Measurements from ENCODE around the gene MIA.

MIA gene

GRCh38 chr19:40797963-40798682, 22.8 kb downstream of the MIA start (continued):
- TF ChIP-seq ZNF660 (tag by site-specific recombination; IDR thresholded peaks at IDR 0.05) = no peak
- TF ChIP-seq ZNF433 (tag by site-specific recombination; IDR thresholded peaks at IDR 0.05; ENCODE audit: low read depth) = no peak
- TF ChIP-seq ZNF274 (IDR thresholded peaks at IDR 0.05; ENCODE audit: low read length) = no peak
- TF ChIP-seq ZNF274 (tag by site-specific recombination; IDR thresholded peaks at IDR 0.05; ENCODE audit: borderline replicate concordance) = no peak
- TF ChIP-seq ZNF366 (tag by site-specific recombination; conservative IDR thresholded peaks at IDR 0.05) = no peak
- TF ChIP-seq ZNF529 (tag by site-specific recombination; IDR thresholded peaks at IDR 0.05; ENCODE audit: insufficient replicate concordance) = no peak
- TF ChIP-seq ZBTB21 (tag by site-specific recombination; IDR thresholded peaks at IDR 0.05) = peak; percentile 68
- 0 out of 2 replicates have a peak, but pooled peaks have one; percentile 48 for TF ChIP-seq ZNF280D (tag by site-specific recombination; IDR thresholded peaks at IDR 0.05)
- TF ChIP-seq ZNF677 (tag by site-specific recombination; IDR thresholded peaks at IDR 0.05) = no peak
- TF ChIP-seq ZBTB11 (tag by site-specific recombination; conservative IDR thresholded peaks at IDR 0.05; ENCODE audit: low read depth) = peak; percentile 55
- no peak for TF ChIP-seq SCRT2 (tag by site-specific recombination; IDR thresholded peaks at IDR 0.05)
- peak; percentile 36 for TF ChIP-seq GLIS1 (tag by site-specific recombination; IDR thresholded peaks at IDR 0.05)
- TF ChIP-seq ZNF488 (tag by site-specific recombination; IDR thresholded peaks at IDR 0.05) = no peak
- TF ChIP-seq MZF1 (tag by site-specific recombination; IDR thresholded peaks at IDR 0.05; ENCODE audit: borderline replicate concordance) = peak; percentile 33; the same call in 1 of the 2 replicates
- TF ChIP-seq, protein P1, sequence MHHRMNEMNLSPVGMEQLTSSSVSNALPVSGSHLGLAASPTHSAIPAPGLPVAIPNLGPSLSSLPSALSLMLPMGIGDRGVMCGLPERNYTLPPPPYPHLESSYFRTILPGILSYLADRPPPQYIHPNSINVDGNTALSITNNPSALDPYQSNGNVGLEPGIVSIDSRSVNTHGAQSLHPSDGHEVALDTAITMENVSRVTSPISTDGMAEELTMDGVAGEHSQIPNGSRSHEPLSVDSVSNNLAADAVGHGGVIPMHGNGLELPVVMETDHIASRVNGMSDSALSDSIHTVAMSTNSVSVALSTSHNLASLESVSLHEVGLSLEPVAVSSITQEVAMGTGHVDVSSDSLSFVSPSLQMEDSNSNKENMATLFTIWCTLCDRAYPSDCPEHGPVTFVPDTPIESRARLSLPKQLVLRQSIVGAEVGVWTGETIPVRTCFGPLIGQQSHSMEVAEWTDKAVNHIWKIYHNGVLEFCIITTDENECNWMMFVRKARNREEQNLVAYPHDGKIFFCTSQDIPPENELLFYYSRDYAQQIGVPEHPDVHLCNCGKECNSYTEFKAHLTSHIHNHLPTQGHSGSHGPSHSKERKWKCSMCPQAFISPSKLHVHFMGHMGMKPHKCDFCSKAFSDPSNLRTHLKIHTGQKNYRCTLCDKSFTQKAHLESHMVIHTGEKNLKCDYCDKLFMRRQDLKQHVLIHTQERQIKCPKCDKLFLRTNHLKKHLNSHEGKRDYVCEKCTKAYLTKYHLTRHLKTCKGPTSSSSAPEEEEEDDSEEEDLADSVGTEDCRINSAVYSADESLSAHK (tag by site-specific recombination; IDR thresholded peaks at IDR 0.05) = no peak; the same call in none of the 2 replicates
- peak; percentile 88 for TF ChIP-seq PRDM1 (tag by site-specific recombination; IDR thresholded peaks at IDR 0.05)
- no peak for TF ChIP-seq ZNF302 (tag by site-specific recombination; IDR thresholded peaks at IDR 0.05; ENCODE audit: low read depth)
- TF ChIP-seq ZNF140 (tag by site-specific recombination; IDR thresholded peaks at IDR 0.05) = no peak
- no peak for TF ChIP-seq ZNF544 (tag by site-specific recombination; IDR thresholded peaks at IDR 0.05)
- TF ChIP-seq ZSCAN16 (tag by site-specific recombination; IDR thresholded peaks at IDR 0.05) = no peak
- TF ChIP-seq ZNF404 (tag by site-specific recombination; IDR thresholded peaks at IDR 0.05) = no peak
- TF ChIP-seq, protein P2, sequence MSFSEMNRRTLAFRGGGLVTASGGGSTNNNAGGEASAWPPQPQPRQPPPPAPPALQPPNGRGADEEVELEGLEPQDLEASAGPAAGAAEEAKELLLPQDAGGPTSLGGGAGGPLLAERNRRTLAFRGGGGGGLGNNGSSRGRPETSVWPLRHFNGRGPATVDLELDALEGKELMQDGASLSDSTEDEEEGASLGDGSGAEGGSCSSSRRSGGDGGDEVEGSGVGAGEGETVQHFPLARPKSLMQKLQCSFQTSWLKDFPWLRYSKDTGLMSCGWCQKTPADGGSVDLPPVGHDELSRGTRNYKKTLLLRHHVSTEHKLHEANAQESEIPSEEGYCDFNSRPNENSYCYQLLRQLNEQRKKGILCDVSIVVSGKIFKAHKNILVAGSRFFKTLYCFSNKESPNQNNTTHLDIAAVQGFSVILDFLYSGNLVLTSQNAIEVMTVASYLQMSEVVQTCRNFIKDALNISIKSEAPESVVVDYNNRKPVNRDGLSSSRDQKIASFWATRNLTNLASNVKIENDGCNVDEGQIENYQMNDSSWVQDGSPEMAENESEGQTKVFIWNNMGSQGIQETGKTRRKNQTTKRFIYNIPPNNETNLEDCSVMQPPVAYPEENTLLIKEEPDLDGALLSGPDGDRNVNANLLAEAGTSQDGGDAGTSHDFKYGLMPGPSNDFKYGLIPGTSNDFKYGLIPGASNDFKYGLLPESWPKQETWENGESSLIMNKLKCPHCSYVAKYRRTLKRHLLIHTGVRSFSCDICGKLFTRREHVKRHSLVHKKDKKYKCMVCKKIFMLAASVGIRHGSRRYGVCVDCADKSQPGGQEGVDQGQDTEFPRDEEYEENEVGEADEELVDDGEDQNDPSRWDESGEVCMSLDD (tag by site-specific recombination; IDR thresholded peaks at IDR 0.05) = 0 out of 2 replicates have a peak, but pooled peaks have one; percentile 11
- TF ChIP-seq GLIS2 (tag by site-specific recombination; IDR thresholded peaks at IDR 0.05) = peak; percentile 26; the same call in 1 of the 2 replicates
- no peak for TF ChIP-seq AEBP2 (tag by site-specific recombination; IDR thresholded peaks at IDR 0.05; ENCODE audit: borderline replicate concordance)
